ENCODE results near the gene CDC42SE1. TPM values are rescaled to one million over a fixed set of nuclear protein-coding genes. Genes with fewer than 3 reads are reported as not detected.

Gene CDC42SE1
- total and polyA plus RNA-seq, 9 of the 15 experiments (the other 6 are each of a cell fraction or from before 2014, with no cell fraction given): 78.1 to 189 (median 114) TPM

- TF ChIP-seq JUNB (CRISPR knock-in tag; conservative IDR thresholded peaks at IDR 0.05) (no peak), YBX1 (IDR thresholded peaks at IDR 0.05) (no peak), AFF4 (CRISPR knock-in tag; IDR thresholded peaks at IDR 0.05) (no peak), TRIM25 (IDR thresholded peaks at IDR 0.05; ENCODE audit: borderline replicate concordance) (no peak), NFYB (IDR thresholded peaks at IDR 0.05; ENCODE audit: extremely low read depth, insufficient read length) (no peak), MTA2 (IDR thresholded peaks at IDR 0.05; ENCODE audit: low read depth) (peak; percentile 81), FOXO4 (CRISPR knock-in tag; IDR thresholded peaks at IDR 0.05) (no peak), NCOA4 (IDR thresholded peaks at IDR 0.05; ENCODE audit: partially characterized antibody) (no peak), PHB2 (IDR thresholded peaks at IDR 0.05; ENCODE audit: low read depth) (no peak), ZFPM2 (CRISPR knock-in tag; IDR thresholded peaks at IDR 0.05) (no peak), TAF7 (tag; IDR thresholded peaks at IDR 0.05) (no peak), SMARCE1 (IDR thresholded peaks at IDR 0.05) (peak; percentile 67), NFATC3 (IDR thresholded peaks at IDR 0.05) (no peak), SP2 (IDR thresholded peaks at IDR 0.05; ENCODE audit: extremely low read depth, low read depth, low read length, poor library complexity, severe bottlenecking) (no peak), ZBTB5 (IDR thresholded peaks at IDR 0.05) (no peak), ZNF75A (CRISPR knock-in tag; IDR thresholded peaks at IDR 0.05) (no peak), PTRF (tag; IDR thresholded peaks at IDR 0.05) (no peak), CEBPG (CRISPR knock-in tag; IDR thresholded peaks at IDR 0.05) (peak; percentile 88), CEBPG (tag; conservative IDR thresholded peaks at IDR 0.05 in 1 of 2, IDR thresholded peaks at IDR 0.05 in 1 of 2) (peak; percentile 48 to 87), RCOR1 (IDR thresholded peaks at IDR 0.05; ENCODE audit: borderline replicate concordance in 1 of 2, low read depth in 2 of 2, low read length in 2 of 2) (peak; percentile 83 to 94), RBM34 (IDR thresholded peaks at IDR 0.05; ENCODE audit: borderline replicate concordance, insufficient read depth, low read length) (no peak)
These were observed 4.4 kb downstream of the CDC42SE1 start (continued) for GRCh38 chr1:151054971-151055547.

Data from K562 (cell line).